H1 (cell line): ENCODE measurements around the gene CACNG3. TPM values are rescaled to one million over a fixed set of nuclear protein-coding genes. Genes with fewer than 3 reads are reported as not detected.

Source experiments
- CTCF ChIA-PET: fragments of 300-600 bp; sonication (Branson Sonifier 250); formaldehyde crosslinking; loops from one replicate; lab custom pipeline; 2021; ENCODE audit not compliant: partially characterized antibody; lab: Charles Lee
- POLR2A ChIA-PET: fragments of 300-600 bp; sonication (Branson Sonifier 250); formaldehyde crosslinking; loops from one replicate; lab custom pipeline; 2021; ENCODE audit warnings: inconsistent platforms; ENCODE audit not compliant: partially characterized antibody; lab: Charles Lee
- DNase-seq, 2 experiments: peaks; one replicate each; pipeline versions ENCODE4 v3.0.0 to v3.0.0-alpha.2; 2010 to 2022; ENCODE audit warnings: low spot score in 2 of 2, low read depth in 1 of 2, mixed read lengths in 1 of 2
- FAIRE-seq: peaks from 2 replicates; lab custom pipeline; 2011; peaks lifted over from hg19 to GRCh38; lab: Jason Lieb, UNC
- H2AFZ ChIP-seq: 2 replicates; pipeline ENCODE4 v1.8.1; 2012; ENCODE audit warnings: low read length, inconsistent platforms
- H2AK5ac ChIP-seq: 2 replicates; pipeline ENCODE4 v1.6.1; 2013; ENCODE audit warnings: low read depth, low read length
- H2BK120ac ChIP-seq: replicated peaks from 2 replicates; pipeline ENCODE3; 2013; ENCODE audit warnings: low read depth, low read length, inconsistent platforms
- H2BK12ac ChIP-seq: 2 replicates; pipeline ENCODE4 v1.6.1; 2013; ENCODE audit warnings: low read depth, low read length
- H2BK15ac ChIP-seq: 2 replicates; pipeline ENCODE4 v1.6.1; 2013; ENCODE audit warnings: low read length
- H2BK20ac ChIP-seq: 2 replicates; pipeline ENCODE4 v1.6.1; 2013; ENCODE audit warnings: low read length
- H2BK5ac ChIP-seq: 2 replicates; pipeline ENCODE4 v1.6.1; 2013; ENCODE audit warnings: low read depth, low read length
- H3K14ac ChIP-seq: 2 replicates; pipeline ENCODE4 v1.6.1; 2013; ENCODE audit warnings: inconsistent platforms; ENCODE audit not compliant: insufficient read length
- H3K18ac ChIP-seq: 2 replicates; pipeline ENCODE4 v1.6.1; 2013; ENCODE audit warnings: low read length; ENCODE audit errors: extremely low read depth
- H3K23ac ChIP-seq: 2 replicates; pipeline ENCODE4 v1.6.1; 2013; ENCODE audit warnings: inconsistent platforms; ENCODE audit not compliant: insufficient read length
- H3K23me2 ChIP-seq: 2 replicates; pipeline ENCODE4 v1.6.1; 2013; ENCODE audit warnings: low read depth, low read length
- H3K27ac ChIP-seq: 2 replicates; pipeline ENCODE4 v1.6.1; 2011; ENCODE audit warnings: low read depth, low read length, inconsistent platforms
- H3K27me3 ChIP-seq, 4 experiments: replicated peaks in 1 of 4; 1 replicate in 1 of 4; 2 replicates in 3 of 4; pipeline versions ENCODE4 v1.6.1 to v1.8.1; 2011 to 2013; ENCODE audit warnings: low read length in 3 of 4, mild to moderate bottlenecking in 3 of 4, inconsistent platforms in 2 of 4, mixed read lengths in 2 of 4, moderate library complexity in 1 of 4; ENCODE audit not compliant: control insufficient read depth in 3 of 4, insufficient read depth in 3 of 4; ENCODE audit errors: extremely low read depth in 1 of 4
- H3K36me3 ChIP-seq, 4 experiments: 2 replicates each; pipeline versions ENCODE4 v1.6.1 to v1.8.1; 2011 to 2013; ENCODE audit warnings: mild to moderate bottlenecking in 4 of 4, low read length in 3 of 4, moderate library complexity in 2 of 4, control low read depth in 1 of 4, inconsistent platforms in 1 of 4; ENCODE audit not compliant: insufficient read depth in 4 of 4, control insufficient read depth in 2 of 4
- H3K4ac ChIP-seq: replicated peaks from 2 replicates; pipeline ENCODE3; 2013; ENCODE audit warnings: low read length, low read depth, mixed read lengths, inconsistent platforms; ENCODE audit not compliant: insufficient read length
- H3K4me1 ChIP-seq, 4 experiments: replicated peaks in 1 of 4; 1 replicate in 1 of 4; 2 replicates in 3 of 4; pipeline versions ENCODE4 v1.6.1 to v1.8.1; 2011 to 2013; ENCODE audit warnings: low read length in 3 of 4, inconsistent platforms in 2 of 4, mixed read lengths in 1 of 4; ENCODE audit not compliant: insufficient read depth in 4 of 4, control insufficient read depth in 3 of 4
- H3K4me2 ChIP-seq, 2 experiments: 2 replicates each; pipeline versions ENCODE4 v1.6.1 to v1.8.1; 2011 to 2013; ENCODE audit warnings: low read depth in 2 of 2, low read length in 2 of 2, control low read depth in 1 of 2, inconsistent platforms in 1 of 2, mild to moderate bottlenecking in 1 of 2; ENCODE audit not compliant: insufficient read depth in 1 of 2
- H3K4me3 ChIP-seq, 4 experiments: fragments of 200-600, 300-600 bp in 1 of 4; sonication (generic), shearing (Covaris generic), sonication (Bioruptor Twin) in 1 of 4; 2 replicates each; pipeline versions ENCODE4 v1.5.1 to v1.8.1; 2011 to 2016; ENCODE audit warnings: low read length in 4 of 4, low read depth in 3 of 4, control low read depth in 2 of 4, inconsistent platforms in 2 of 4, mild to moderate bottlenecking in 2 of 4, mixed read lengths in 1 of 4, moderate library complexity in 1 of 4; ENCODE audit not compliant: insufficient read depth in 2 of 4; ENCODE audit errors: extremely low read depth in 1 of 4
- H3K56ac ChIP-seq: replicated peaks from 2 replicates; pipeline ENCODE3; 2013; ENCODE audit warnings: low read depth, mild to moderate bottlenecking, mixed read lengths, low read length, inconsistent platforms; ENCODE audit not compliant: insufficient read length
- H3K79me1 ChIP-seq: 2 replicates; pipeline ENCODE4 v1.6.1; 2013; ENCODE audit warnings: low read depth, low read length, control low read depth
- H3K79me2 ChIP-seq, 2 experiments: 2 replicates each; pipeline versions ENCODE4 v1.6.1 to v1.8.1; 2012 to 2013; ENCODE audit warnings: low read length in 2 of 2, mild to moderate bottlenecking in 2 of 2, inconsistent platforms in 1 of 2; ENCODE audit not compliant: insufficient read depth in 2 of 2, control insufficient read depth in 1 of 2
- H3K9ac ChIP-seq, 4 experiments: replicated peaks in 1 of 4; 1 replicate in 1 of 4; 2 replicates in 3 of 4; pipeline versions ENCODE4 v1.6.1 to v1.8.1; 2011 to 2013; ENCODE audit warnings: low read depth in 3 of 4, low read length in 3 of 4, control low read depth in 2 of 4, mild to moderate bottlenecking in 2 of 4, moderate library complexity in 2 of 4, inconsistent platforms in 1 of 4; ENCODE audit errors: extremely low read depth in 1 of 4
- H3K9me3 ChIP-seq, 2 experiments: 2 replicates each; pipeline versions ENCODE4 v1.6.1 to v1.8.1; 2012 to 2013; ENCODE audit warnings: mild to moderate bottlenecking in 2 of 2, moderate library complexity in 2 of 2, control low read depth in 1 of 2, inconsistent platforms in 1 of 2, low read depth in 1 of 2, low read length in 1 of 2, mixed read lengths in 1 of 2; ENCODE audit not compliant: insufficient read depth in 2 of 2
- H4K20me1 ChIP-seq, 2 experiments: replicated peaks in 1 of 2; 2 replicates each; pipeline versions ENCODE3 to v1.8.1; 2011 to 2013; ENCODE audit warnings: inconsistent platforms in 2 of 2, low read length in 2 of 2, mild to moderate bottlenecking in 1 of 2; ENCODE audit not compliant: insufficient read depth in 2 of 2, control insufficient read depth in 1 of 2
- H4K5ac ChIP-seq: 2 replicates; pipeline ENCODE4 v1.6.1; 2013; ENCODE audit warnings: low read length, low read depth, mixed read lengths, inconsistent platforms; ENCODE audit not compliant: insufficient read length
- H4K8ac ChIP-seq: 2 replicates; pipeline ENCODE4 v1.8.0; 2013; ENCODE audit warnings: mild to moderate bottlenecking, moderate library complexity, low read length, inconsistent platforms; ENCODE audit not compliant: insufficient read depth; ENCODE audit errors: extremely low read depth
- H4K91ac ChIP-seq: replicated peaks from 2 replicates; pipeline ENCODE3; 2013; ENCODE audit warnings: low read length, mixed read lengths, inconsistent platforms; ENCODE audit not compliant: insufficient read length
- CBX8 ChIP-seq: fragments of 300-800, 300-1000 bp; sonication (generic); IDR thresholded peaks from 2 replicates; pipeline ENCODE4 v1.7.1; 2016; ENCODE audit warnings: low read depth, low read length, borderline replicate concordance
- CREB1 ChIP-seq: IDR thresholded peaks from 2 replicates; pipeline ENCODE4 v1.6.1; 2012; ENCODE audit warnings: inconsistent platforms
- FOSL1 ChIP-seq: IDR thresholded peaks from 2 replicates; pipeline ENCODE4 v1.6.1; 2011; ENCODE audit warnings: mild to moderate bottlenecking, low read depth, low read length, moderate library complexity; ENCODE audit not compliant: insufficient read depth
- KDM1A ChIP-seq: fragments of 200-600, 300-600 bp; sonication (generic); IDR thresholded peaks from 2 replicates; pipeline ENCODE4 v1.7.1; 2016; ENCODE audit warnings: mild to moderate bottlenecking, low read length, borderline replicate concordance
- KDM4A ChIP-seq: IDR thresholded peaks from one replicate; pipeline ENCODE4 v1.7.1; 2012; ENCODE audit warnings: low read depth, mild to moderate bottlenecking, moderate library complexity, low read length, inconsistent platforms; ENCODE audit not compliant: severe bottlenecking
- PHF8 ChIP-seq: fragments of 200-600 bp; sonication (generic); conservative IDR thresholded peaks from 2 replicates; pipeline ENCODE4 v1.7.1; 2012; ENCODE audit warnings: low read depth, mild to moderate bottlenecking, inconsistent platforms, low read length, moderate library complexity
- RAD21 ChIP-seq, 2 experiments: IDR thresholded peaks in 1 of 2; conservative IDR thresholded peaks in 1 of 2; 2 replicates each; pipeline ENCODE4 v1.6.1; 2011; ENCODE audit warnings: low read depth in 2 of 2, low read length in 2 of 2, improper control_type of control experiment in 1 of 2, inconsistent platforms in 1 of 2, mild to moderate bottlenecking in 1 of 2, moderate library complexity in 1 of 2
- RNF2 ChIP-seq: fragments of 200-900, 300-1000 bp; sonication (generic); IDR thresholded peaks from 2 replicates; pipeline ENCODE4 v1.7.1; 2016; ENCODE audit warnings: borderline replicate concordance, low read depth, mild to moderate bottlenecking, antibody characterized with exemption, low read length; ENCODE audit not compliant: poor library complexity, severe bottlenecking; ENCODE audit errors: missing control alignments
- SP2 ChIP-seq: IDR thresholded peaks from 2 replicates; pipeline ENCODE4 v1.6.1; 2012; ENCODE audit warnings: mild to moderate bottlenecking, low read length, inconsistent platforms
- SP4 ChIP-seq: IDR thresholded peaks from 2 replicates; pipeline ENCODE4 v1.6.1; 2012; ENCODE audit warnings: low read length, inconsistent platforms
- TAF7 ChIP-seq: optimal IDR thresholded peaks from 2 replicates; pipeline ENCODE3; 2011; ENCODE audit warnings: low read depth, mild to moderate bottlenecking, inconsistent platforms, low read length, moderate library complexity, borderline replicate concordance
- WGBS, 2 experiments: shearing (Covaris generic) in 1 of 2; methylation state at CpG; one replicate each; pipeline versions ENCODE4 v1.1.6 to v1.1.7; 2013 to 2015; ENCODE audit warnings: low lambda C conversion rate in 2 of 2, mixed read lengths in 2 of 2, inconsistent platforms in 1 of 2, low coverage in 1 of 2, missing lambda C conversion rate in 1 of 2; ENCODE audit not compliant: insufficient replicate concordance in 2 of 2, insufficient coverage in 1 of 2, insufficient read length in 1 of 2; ENCODE audit errors: extremely low coverage in 1 of 2, missing lambda C conversion rate in 1 of 2; 5-methylcytosine and 5-hydroxymethylcytosine counted together
- polyA plus RNA-seq, 7 experiments: library from polyadenylated mRNA; depleted of rRNA in 3 of 7; stranded (reverse) in 5 of 7; unstranded in 2 of 7; fragments of >200 nt in 5 of 7; fragments of 200-250 nt in 2 of 7; gene quantifications; 1 replicate in 5 of 7; 2 replicates in 1 of 7; 4 replicates in 1 of 7; pipeline versions ENCODE4 v1.2.1 to v1.2.3, GENCODE V29; 2011 to 2013; ENCODE audit warnings: missing spikeins in 2 of 7, mixed read lengths in 2 of 7
- total RNA-seq: library from RNA; stranded (reverse); fragmentation: NEBNext Ultra II Directional; extraction: Animal tissue kit (Norgen Biotek cat#: 25700); gene quantifications from 2 replicates; pipeline ENCODE4 v1.2.1, GENCODE V29; 2021
- TF ChIP-seq, protein P1 (sequence below): IDR thresholded peaks from 2 replicates; pipeline ENCODE4 v1.6.1; 2012; ENCODE audit warnings: low read length, inconsistent platforms

CACNG3 gene
- total and polyA plus RNA-seq, 2 of the 8 experiments (the other 6 are each of a cell fraction or from before 2014, with no cell fraction given), result 0.12 TPM; not detected in 1

DNA sequence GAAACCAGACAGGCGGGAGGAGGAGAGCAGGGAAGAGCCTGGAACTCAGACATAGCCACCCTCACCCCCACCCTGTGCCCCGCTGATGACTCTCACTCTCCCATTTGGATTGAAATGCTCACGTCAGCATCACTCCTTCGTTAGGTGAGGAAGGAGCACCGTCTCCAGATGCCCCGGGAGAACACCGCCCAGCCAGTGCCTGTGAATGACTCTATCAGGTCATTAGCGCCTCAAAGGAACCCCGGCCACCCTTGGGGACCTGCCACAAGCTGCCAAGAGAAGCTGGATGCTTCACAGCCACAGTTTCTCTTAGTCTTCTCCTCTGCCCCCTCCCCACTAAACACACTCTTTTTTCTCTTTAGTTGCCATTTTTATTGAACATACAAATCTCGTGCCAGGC is 66.0 kb downstream of the CACNG3 start:
- WGBS, 2 experiments, result 46% methylated on average over 10 of the region's 10 CpGs; no CpG with 5 or more reads in 1 of the 2 experiments
- no peak overlapping the region for H2BK20ac ChIP-seq
- H3K36me3 ChIP-seq, result no peaks in the 10 kb centered on the region
- H3K4ac ChIP-seq, result no peak overlapping the region
- H2AK5ac ChIP-seq, result no peak overlapping the region
- no peak overlapping the region for H3K23ac ChIP-seq
- TF ChIP-seq RAD21 (IDR thresholded peaks at IDR 0.05 in 1 of 2, conservative IDR thresholded peaks at IDR 0.05 in 1 of 2; ENCODE audit: low read depth in 2 of 2, low read length in 2 of 2), result no peak
- TF ChIP-seq, protein P1, sequence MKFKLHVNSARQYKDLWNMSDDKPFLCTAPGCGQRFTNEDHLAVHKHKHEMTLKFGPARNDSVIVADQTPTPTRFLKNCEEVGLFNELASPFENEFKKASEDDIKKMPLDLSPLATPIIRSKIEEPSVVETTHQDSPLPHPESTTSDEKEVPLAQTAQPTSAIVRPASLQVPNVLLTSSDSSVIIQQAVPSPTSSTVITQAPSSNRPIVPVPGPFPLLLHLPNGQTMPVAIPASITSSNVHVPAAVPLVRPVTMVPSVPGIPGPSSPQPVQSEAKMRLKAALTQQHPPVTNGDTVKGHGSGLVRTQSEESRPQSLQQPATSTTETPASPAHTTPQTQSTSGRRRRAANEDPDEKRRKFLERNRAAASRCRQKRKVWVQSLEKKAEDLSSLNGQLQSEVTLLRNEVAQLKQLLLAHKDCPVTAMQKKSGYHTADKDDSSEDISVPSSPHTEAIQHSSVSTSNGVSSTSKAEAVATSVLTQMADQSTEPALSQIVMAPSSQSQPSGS, result no peak
- no peak for TF ChIP-seq SP4
- TF ChIP-seq TAF7, result no peak
- TF ChIP-seq RNF2, result no peak
- TF ChIP-seq KDM1A, result no peak
- TF ChIP-seq FOSL1, result no peak
- no peak for TF ChIP-seq CREB1
- no peak for TF ChIP-seq PHF8
- no peak for TF ChIP-seq SP2
- no peak for TF ChIP-seq CBX8
- TF ChIP-seq KDM4A, result no peak
- CTCF ChIA-PET, result interaction anchor here (0.8 to 2.3 kb wide), 4 partner anchors 25 to 276 kb away, joined by 3 to 6 read pairs (median 4); no protein-coding TSS in a partner anchor
- H3K9ac ChIP-seq, result no peak overlapping the region
- H3K56ac ChIP-seq, result no peak overlapping the region
- no peak overlapping the region for H2BK5ac ChIP-seq
- no peak overlapping the region for H2BK120ac ChIP-seq
- POLR2A ChIA-PET, result interaction anchor here (1.1 kb wide), 1 partner anchor 11 kb away, joined by 3 read pairs; no protein-coding TSS in a partner anchor
- no peaks in the 10 kb centered on the region; a peak in 1 of 7 replicates for H3K27me3 ChIP-seq
- H3K79me2 ChIP-seq, result no peaks in the 10 kb centered on the region
- H2BK12ac ChIP-seq, result no peak overlapping the region
- H2BK15ac ChIP-seq, result no peak overlapping the region
- DNase-seq (no peak), FAIRE-seq (no peak)
- no peak overlapping the region for H3K14ac ChIP-seq
- no peak overlapping the region for H4K5ac ChIP-seq
- H3K4me3 ChIP-seq, result no peak overlapping the region
- no peak overlapping the region for H3K4me2 ChIP-seq
- H3K23me2 ChIP-seq, result no peaks in the 10 kb centered on the region
- no peak overlapping the region for H3K18ac ChIP-seq
- H3K4me1 ChIP-seq, result peaks cover 0 to 6% (median 1%) of the 10 kb centered on the region in 4 experiments; a peak in 2 of 7 replicates
- no peak overlapping the region for H4K8ac ChIP-seq
- no peaks in the 10 kb centered on the region for H3K9me3 ChIP-seq
- H4K91ac ChIP-seq, result no peak overlapping the region
- H4K20me1 ChIP-seq, result no peaks in the 10 kb centered on the region
- H2AFZ ChIP-seq, result no peak overlapping the region
- H3K27ac ChIP-seq, result no peak overlapping the region
- no peaks in the 10 kb centered on the region for H3K79me1 ChIP-seq
